H1 (cell line): ENCODE results near the gene PTH1R. TPM values are rescaled to one million over a fixed set of nuclear protein-coding genes. Genes with fewer than 3 reads are reported as not detected.

Experiments
- CTCF ChIA-PET: fragments of 300-600 bp; sonication (Branson Sonifier 250); formaldehyde crosslinking; loops from one replicate; lab custom pipeline; 2021; ENCODE audit not compliant: partially characterized antibody; lab: Charles Lee
- POLR2A ChIA-PET: fragments of 300-600 bp; sonication (Branson Sonifier 250); formaldehyde crosslinking; loops from one replicate; lab custom pipeline; 2021; ENCODE audit warnings: inconsistent platforms; ENCODE audit not compliant: partially characterized antibody; lab: Charles Lee
- DNase-seq, 2 experiments: peaks; one replicate each; pipeline versions ENCODE4 v3.0.0 to v3.0.0-alpha.2; 2010 to 2022; ENCODE audit warnings: low spot score in 2 of 2, low read depth in 1 of 2, mixed read lengths in 1 of 2
- FAIRE-seq: peaks from 2 replicates; lab custom pipeline; 2011; peaks lifted over from hg19 to GRCh38; lab: Jason Lieb, UNC
- H2AFZ ChIP-seq: 2 replicates; pipeline ENCODE4 v1.8.1; 2012; ENCODE audit warnings: low read length, inconsistent platforms
- H2AK5ac ChIP-seq: 2 replicates; pipeline ENCODE4 v1.6.1; 2013; ENCODE audit warnings: low read depth, low read length
- H2BK120ac ChIP-seq: replicated peaks from 2 replicates; pipeline ENCODE3; 2013; ENCODE audit warnings: low read depth, low read length, inconsistent platforms
- H2BK12ac ChIP-seq: 2 replicates; pipeline ENCODE4 v1.6.1; 2013; ENCODE audit warnings: low read depth, low read length
- H2BK15ac ChIP-seq: 2 replicates; pipeline ENCODE4 v1.6.1; 2013; ENCODE audit warnings: low read length
- H2BK20ac ChIP-seq: 2 replicates; pipeline ENCODE4 v1.6.1; 2013; ENCODE audit warnings: low read length
- H2BK5ac ChIP-seq: 2 replicates; pipeline ENCODE4 v1.6.1; 2013; ENCODE audit warnings: low read depth, low read length
- H3K14ac ChIP-seq: 2 replicates; pipeline ENCODE4 v1.6.1; 2013; ENCODE audit warnings: inconsistent platforms; ENCODE audit not compliant: insufficient read length
- H3K18ac ChIP-seq: 2 replicates; pipeline ENCODE4 v1.6.1; 2013; ENCODE audit warnings: low read length; ENCODE audit errors: extremely low read depth
- H3K23ac ChIP-seq: 2 replicates; pipeline ENCODE4 v1.6.1; 2013; ENCODE audit warnings: inconsistent platforms; ENCODE audit not compliant: insufficient read length
- H3K23me2 ChIP-seq: 2 replicates; pipeline ENCODE4 v1.6.1; 2013; ENCODE audit warnings: low read depth, low read length
- H3K27ac ChIP-seq: 2 replicates; pipeline ENCODE4 v1.6.1; 2011; ENCODE audit warnings: low read depth, low read length, inconsistent platforms
- H3K27me3 ChIP-seq, 4 experiments: replicated peaks in 1 of 4; 1 replicate in 1 of 4; 2 replicates in 3 of 4; pipeline versions ENCODE4 v1.6.1 to v1.8.1; 2011 to 2013; ENCODE audit warnings: low read length in 3 of 4, mild to moderate bottlenecking in 3 of 4, inconsistent platforms in 2 of 4, mixed read lengths in 2 of 4, moderate library complexity in 1 of 4; ENCODE audit not compliant: control insufficient read depth in 3 of 4, insufficient read depth in 3 of 4; ENCODE audit errors: extremely low read depth in 1 of 4
- H3K36me3 ChIP-seq, 4 experiments: 2 replicates each; pipeline versions ENCODE4 v1.6.1 to v1.8.1; 2011 to 2013; ENCODE audit warnings: mild to moderate bottlenecking in 4 of 4, low read length in 3 of 4, moderate library complexity in 2 of 4, control low read depth in 1 of 4, inconsistent platforms in 1 of 4; ENCODE audit not compliant: insufficient read depth in 4 of 4, control insufficient read depth in 2 of 4
- H3K4ac ChIP-seq: replicated peaks from 2 replicates; pipeline ENCODE3; 2013; ENCODE audit warnings: low read length, low read depth, mixed read lengths, inconsistent platforms; ENCODE audit not compliant: insufficient read length
- H3K4me1 ChIP-seq, 4 experiments: replicated peaks in 1 of 4; 1 replicate in 1 of 4; 2 replicates in 3 of 4; pipeline versions ENCODE4 v1.6.1 to v1.8.1; 2011 to 2013; ENCODE audit warnings: low read length in 3 of 4, inconsistent platforms in 2 of 4, mixed read lengths in 1 of 4; ENCODE audit not compliant: insufficient read depth in 4 of 4, control insufficient read depth in 3 of 4
- H3K4me2 ChIP-seq, 2 experiments: 2 replicates each; pipeline versions ENCODE4 v1.6.1 to v1.8.1; 2011 to 2013; ENCODE audit warnings: low read depth in 2 of 2, low read length in 2 of 2, control low read depth in 1 of 2, inconsistent platforms in 1 of 2, mild to moderate bottlenecking in 1 of 2; ENCODE audit not compliant: insufficient read depth in 1 of 2
- H3K4me3 ChIP-seq, 4 experiments: fragments of 200-600, 300-600 bp in 1 of 4; sonication (generic), shearing (Covaris generic), sonication (Bioruptor Twin) in 1 of 4; 2 replicates each; pipeline versions ENCODE4 v1.5.1 to v1.8.1; 2011 to 2016; ENCODE audit warnings: low read length in 4 of 4, low read depth in 3 of 4, control low read depth in 2 of 4, inconsistent platforms in 2 of 4, mild to moderate bottlenecking in 2 of 4, mixed read lengths in 1 of 4, moderate library complexity in 1 of 4; ENCODE audit not compliant: insufficient read depth in 2 of 4; ENCODE audit errors: extremely low read depth in 1 of 4
- H3K56ac ChIP-seq: replicated peaks from 2 replicates; pipeline ENCODE3; 2013; ENCODE audit warnings: low read depth, mild to moderate bottlenecking, mixed read lengths, low read length, inconsistent platforms; ENCODE audit not compliant: insufficient read length
- H3K79me1 ChIP-seq: 2 replicates; pipeline ENCODE4 v1.6.1; 2013; ENCODE audit warnings: low read depth, low read length, control low read depth
- H3K79me2 ChIP-seq, 2 experiments: 2 replicates each; pipeline versions ENCODE4 v1.6.1 to v1.8.1; 2012 to 2013; ENCODE audit warnings: low read length in 2 of 2, mild to moderate bottlenecking in 2 of 2, inconsistent platforms in 1 of 2; ENCODE audit not compliant: insufficient read depth in 2 of 2, control insufficient read depth in 1 of 2
- H3K9ac ChIP-seq, 4 experiments: replicated peaks in 1 of 4; 1 replicate in 1 of 4; 2 replicates in 3 of 4; pipeline versions ENCODE4 v1.6.1 to v1.8.1; 2011 to 2013; ENCODE audit warnings: low read depth in 3 of 4, low read length in 3 of 4, control low read depth in 2 of 4, mild to moderate bottlenecking in 2 of 4, moderate library complexity in 2 of 4, inconsistent platforms in 1 of 4; ENCODE audit errors: extremely low read depth in 1 of 4
- H3K9me3 ChIP-seq, 2 experiments: 2 replicates each; pipeline versions ENCODE4 v1.6.1 to v1.8.1; 2012 to 2013; ENCODE audit warnings: mild to moderate bottlenecking in 2 of 2, moderate library complexity in 2 of 2, control low read depth in 1 of 2, inconsistent platforms in 1 of 2, low read depth in 1 of 2, low read length in 1 of 2, mixed read lengths in 1 of 2; ENCODE audit not compliant: insufficient read depth in 2 of 2
- H4K20me1 ChIP-seq, 2 experiments: replicated peaks in 1 of 2; 2 replicates each; pipeline versions ENCODE3 to v1.8.1; 2011 to 2013; ENCODE audit warnings: inconsistent platforms in 2 of 2, low read length in 2 of 2, mild to moderate bottlenecking in 1 of 2; ENCODE audit not compliant: insufficient read depth in 2 of 2, control insufficient read depth in 1 of 2
- H4K5ac ChIP-seq: 2 replicates; pipeline ENCODE4 v1.6.1; 2013; ENCODE audit warnings: low read length, low read depth, mixed read lengths, inconsistent platforms; ENCODE audit not compliant: insufficient read length
- H4K8ac ChIP-seq: 2 replicates; pipeline ENCODE4 v1.8.0; 2013; ENCODE audit warnings: mild to moderate bottlenecking, moderate library complexity, low read length, inconsistent platforms; ENCODE audit not compliant: insufficient read depth; ENCODE audit errors: extremely low read depth
- H4K91ac ChIP-seq: replicated peaks from 2 replicates; pipeline ENCODE3; 2013; ENCODE audit warnings: low read length, mixed read lengths, inconsistent platforms; ENCODE audit not compliant: insufficient read length
- ASH2L ChIP-seq: fragments of 200-600, 300-600 bp; sonication (generic); IDR thresholded peaks from one replicate; pipeline ENCODE4 v1.7.1; 2017; ENCODE audit warnings: low read length
- BRCA1 ChIP-seq: IDR thresholded peaks from 2 replicates; pipeline ENCODE4 v1.6.1; 2012; ENCODE audit warnings: low read depth, low read length, improper control_type of control experiment
- CHD2 ChIP-seq: IDR thresholded peaks from 2 replicates; pipeline ENCODE4 v1.6.1; 2012; ENCODE audit warnings: low read length, improper control_type of control experiment
- CTBP2 ChIP-seq: IDR thresholded peaks from 2 replicates; pipeline ENCODE4 v1.7.0; 2011; ENCODE audit warnings: borderline replicate concordance, mild to moderate bottlenecking, moderate library complexity, mixed read lengths, low read length; ENCODE audit not compliant: insufficient read depth, insufficient read length
- FOSL1 ChIP-seq: IDR thresholded peaks from 2 replicates; pipeline ENCODE4 v1.6.1; 2011; ENCODE audit warnings: mild to moderate bottlenecking, low read depth, low read length, moderate library complexity; ENCODE audit not compliant: insufficient read depth
- JUND ChIP-seq: IDR thresholded peaks from 2 replicates; pipeline ENCODE4 v1.6.1; 2011; ENCODE audit warnings: mild to moderate bottlenecking, improper control_type of control experiment, low read length
- KDM1A ChIP-seq: fragments of 200-600, 300-600 bp; sonication (generic); IDR thresholded peaks from 2 replicates; pipeline ENCODE4 v1.7.1; 2016; ENCODE audit warnings: mild to moderate bottlenecking, low read length, borderline replicate concordance
- KDM5A ChIP-seq: fragments of 200-600 bp; IDR thresholded peaks from 2 replicates; pipeline ENCODE4 v1.7.1; 2012; ENCODE audit warnings: mild to moderate bottlenecking, low read length, inconsistent platforms, mixed read lengths
- MAFK ChIP-seq: IDR thresholded peaks from 2 replicates; pipeline ENCODE4 v1.6.1; 2012; ENCODE audit warnings: low read depth, mild to moderate bottlenecking, improper control_type of control experiment, low read length
- RXRA ChIP-seq: IDR thresholded peaks from 2 replicates; pipeline ENCODE4 v1.6.1; 2011; ENCODE audit warnings: low read depth, mild to moderate bottlenecking, low read length, moderate library complexity; ENCODE audit not compliant: insufficient read depth
- SIN3A ChIP-seq, 2 experiments: IDR thresholded peaks in 1 of 2; conservative IDR thresholded peaks in 1 of 2; 2 replicates each; pipeline ENCODE4 v1.6.1; 2011 to 2012; ENCODE audit warnings: low read length in 2 of 2, improper control_type of control experiment in 1 of 2, low read depth in 1 of 2, mild to moderate bottlenecking in 1 of 2
- SRF ChIP-seq: IDR thresholded peaks from 2 replicates; pipeline ENCODE4 v1.6.1; 2011; ENCODE audit warnings: mild to moderate bottlenecking, low read depth, low read length, moderate library complexity
- TBP ChIP-seq: IDR thresholded peaks from 2 replicates; pipeline ENCODE4 v1.6.1; 2011; ENCODE audit warnings: low read depth, low read length, improper control_type of control experiment
- WGBS, 2 experiments: shearing (Covaris generic) in 1 of 2; methylation state at CpG; one replicate each; pipeline versions ENCODE4 v1.1.6 to v1.1.7; 2013 to 2015; ENCODE audit warnings: low lambda C conversion rate in 2 of 2, mixed read lengths in 2 of 2, inconsistent platforms in 1 of 2, low coverage in 1 of 2, missing lambda C conversion rate in 1 of 2; ENCODE audit not compliant: insufficient replicate concordance in 2 of 2, insufficient coverage in 1 of 2, insufficient read length in 1 of 2; ENCODE audit errors: extremely low coverage in 1 of 2, missing lambda C conversion rate in 1 of 2; 5-methylcytosine and 5-hydroxymethylcytosine counted together
- polyA plus RNA-seq, 7 experiments: library from polyadenylated mRNA; depleted of rRNA in 3 of 7; stranded (reverse) in 5 of 7; unstranded in 2 of 7; fragments of >200 nt in 5 of 7; fragments of 200-250 nt in 2 of 7; gene quantifications; 1 replicate in 5 of 7; 2 replicates in 1 of 7; 4 replicates in 1 of 7; pipeline versions ENCODE4 v1.2.1 to v1.2.3, GENCODE V29; 2011 to 2013; ENCODE audit warnings: missing spikeins in 2 of 7, mixed read lengths in 2 of 7
- total RNA-seq: library from RNA; stranded (reverse); fragmentation: NEBNext Ultra II Directional; extraction: Animal tissue kit (Norgen Biotek cat#: 25700); gene quantifications from 2 replicates; pipeline ENCODE4 v1.2.1, GENCODE V29; 2021

PTH1R gene
- total and polyA plus RNA-seq, 2 of the 8 experiments (the other 6 are each of a cell fraction or from before 2014, with no cell fraction given), result 0.57 to 1.5 TPM

DNA sequence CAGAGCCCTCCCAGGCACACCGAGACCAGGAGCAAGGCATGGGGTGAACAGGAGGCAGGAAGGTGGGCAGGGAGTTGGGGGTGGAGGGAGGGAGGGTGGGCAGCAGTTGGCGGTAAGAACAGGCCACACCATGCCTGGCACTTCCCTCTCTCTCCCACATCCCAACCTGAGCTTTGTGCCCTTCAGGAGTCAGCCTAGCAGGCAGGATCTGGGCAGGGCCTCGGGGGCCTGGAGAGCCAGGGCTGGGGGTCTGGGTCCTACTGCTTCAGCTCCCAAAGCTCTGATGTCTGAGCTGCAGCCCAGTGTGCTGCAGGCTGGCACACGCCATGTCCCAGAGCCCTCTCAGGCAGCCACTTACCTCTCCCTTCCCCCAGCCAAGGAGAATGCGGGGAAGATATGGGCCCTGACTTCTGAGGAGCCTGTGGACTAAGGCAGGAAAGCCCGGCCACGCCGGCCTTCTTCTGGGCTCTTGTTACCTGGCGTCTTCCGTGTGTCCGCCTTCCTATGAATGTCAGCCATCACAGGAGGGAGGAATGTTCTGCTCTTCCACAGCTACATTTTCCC lies 11.4 kb upstream of the PTH1R start:
- no peak overlapping the region; the same call in 1 of the 2 replicates for H2BK15ac ChIP-seq
- H4K91ac ChIP-seq, result no peak overlapping the region
- no peak overlapping the region for H2BK120ac ChIP-seq
- H2BK12ac ChIP-seq, result no peak overlapping the region
- no peak for FAIRE-seq
- POLR2A ChIA-PET, result interaction anchor here (1.2 kb wide), 1 partner anchor 29 kb away, joined by 3 read pairs; no protein-coding TSS in a partner anchor
- H2BK5ac ChIP-seq, result no peak overlapping the region
- no peak overlapping the region for H3K4ac ChIP-seq
- H3K79me2 ChIP-seq, result no peaks in the 10 kb centered on the region
- H2BK20ac ChIP-seq, result no peak overlapping the region
- H3K27ac ChIP-seq, result no peak overlapping the region
- DNase-seq, result no peak
- H4K8ac ChIP-seq, result no peak overlapping the region
- peaks cover 0 to 7% (median 2%) of the 10 kb centered on the region in 4 experiments; a peak in 3 of 7 replicates for H3K27me3 ChIP-seq
- H2AFZ ChIP-seq, result no peak overlapping the region
- H3K79me1 ChIP-seq, result no peaks in the 10 kb centered on the region
- H3K14ac ChIP-seq, result no peak overlapping the region
- H3K9me3 ChIP-seq, result no peaks in the 10 kb centered on the region
- no peak overlapping the region for H4K5ac ChIP-seq
- no peaks in the 10 kb centered on the region for H3K36me3 ChIP-seq
- H4K20me1 ChIP-seq, result no peaks in the 10 kb centered on the region
- H2AK5ac ChIP-seq, result no peak overlapping the region
- H3K4me2 ChIP-seq, result no peak overlapping the region
- no peak overlapping the region for H3K56ac ChIP-seq
- no peak overlapping the region for H3K18ac ChIP-seq
- CTCF ChIA-PET, result interaction anchor here (0.6 to 4.4 kb wide), 32 partner anchors 9 to 378 kb away, joined by 3 to 88 read pairs (median 8); partner anchors contain the start of genes ALS2CL, PTH1R and TMIE
- H3K9ac ChIP-seq, result no peak overlapping the region
- WGBS, 2 experiments, result 84% methylated on average over 9 of the region's 11 CpGs; no CpG with 5 or more reads in 1 of the 2 experiments
- H3K23me2 ChIP-seq, result no peaks in the 10 kb centered on the region
- no peaks in the 10 kb centered on the region; a peak in 2 of 7 replicates for H3K4me1 ChIP-seq
- H3K4me3 ChIP-seq, result no peak overlapping the region
- H3K23ac ChIP-seq, result no peak overlapping the region
- no peak for TF ChIP-seq SIN3A (conservative IDR thresholded peaks at IDR 0.05 in 1 of 2, IDR thresholded peaks at IDR 0.05 in 1 of 2; ENCODE audit: low read depth in 1 of 2, low read length in 2 of 2)
- TF ChIP-seq SRF, result no peak
- TF ChIP-seq TBP, result no peak
- TF ChIP-seq FOSL1, result no peak
- no peak for TF ChIP-seq KDM5A
- no peak for TF ChIP-seq MAFK
- TF ChIP-seq ASH2L, result no peak
- TF ChIP-seq JUND, result no peak
- TF ChIP-seq CTBP2, result no peak
- no peak for TF ChIP-seq CHD2
- no peak for TF ChIP-seq RXRA
- TF ChIP-seq KDM1A, result no peak
- no peak for TF ChIP-seq BRCA1
